PC-9 (cell line): Measurements from ENCODE around the gene PLTP. TPM values are rescaled to one million over a fixed set of nuclear protein-coding genes. Genes with fewer than 3 reads are reported as not detected.

Experiments used
- BruUV-seq: library from RNA; stranded (reverse); fragments of 400-500 nt; replicated peaks from 2 replicates; lab custom pipeline; 2021; lab: Mats Ljungman, UMichigan
- CTCF ChIA-PET: fragments of 300-600 bp; sonication (Branson Sonifier 250); formaldehyde crosslinking; loops from one replicate; lab custom pipeline; 2022; ENCODE audit warnings: antibody characterized with exemption; lab: Charles Lee
- POLR2A ChIA-PET: fragments of 300-600 bp; sonication (Branson Sonifier 250); formaldehyde crosslinking; loops from one replicate; lab custom pipeline; 2022; ENCODE audit warnings: antibody characterized with exemption; ENCODE audit not compliant: unreplicated experiment; lab: Charles Lee
- DNase-seq, 2 experiments: peaks; one replicate each; pipeline versions ENCODE4 v3.0.0 to v3.0.0-alpha.2; 2015 to 2022; ENCODE audit warnings: mixed read lengths in 1 of 2
- H2AFZ ChIP-seq: fragments of 200-600 bp; sonication (generic); 2 replicates; pipeline ENCODE4 v1.8.1; 2017; ENCODE audit warnings: antibody characterized with exemption
- H3F3A ChIP-seq: fragments of 200-600 bp; sonication (generic); 2 replicates; pipeline ENCODE4 v1.8.1; 2017; ENCODE audit warnings: antibody characterized with exemption, mild to moderate bottlenecking, low read depth; ENCODE audit not compliant: insufficient read depth
- H3K27ac ChIP-seq: fragments of 200-600 bp; sonication (generic); 2 replicates; pipeline ENCODE4 v1.6.1; 2016; ENCODE audit warnings: mixed run types
- H3K27me3 ChIP-seq: fragments of 200-600 bp; sonication (generic); 2 replicates; pipeline ENCODE4 v1.6.1; 2016; ENCODE audit warnings: low read depth, mixed run types; ENCODE audit not compliant: insufficient read depth
- H3K36me3 ChIP-seq: fragments of 200-600 bp; sonication (generic); 2 replicates; pipeline ENCODE4 v1.6.1; 2016; ENCODE audit warnings: low read depth, mixed run types
- H3K4me1 ChIP-seq: fragments of 200-600 bp; sonication (generic); replicated peaks from 2 replicates; pipeline ENCODE4 v1.6.1; 2016; ENCODE audit warnings: mixed run types; ENCODE audit not compliant: insufficient read depth
- H3K4me2 ChIP-seq: fragments of 200-600 bp; sonication (generic); 2 replicates; pipeline ENCODE4 v1.6.1; 2017; ENCODE audit warnings: mixed run types
- H3K4me3 ChIP-seq: fragments of 200-600 bp; sonication (generic); 2 replicates; pipeline ENCODE4 v1.6.1; 2016; ENCODE audit warnings: mixed run types
- H3K79me2 ChIP-seq: fragments of 200-600 bp; sonication (generic); 2 replicates; pipeline ENCODE4 v1.6.1; 2017; ENCODE audit warnings: low read depth, mixed run types
- H3K9me2 ChIP-seq: fragments of 200-600 bp; sonication (generic); 2 replicates; pipeline ENCODE4 v1.8.1; 2017; ENCODE audit warnings: mild to moderate bottlenecking; ENCODE audit not compliant: insufficient read depth
- H3K9me3 ChIP-seq: fragments of 200-600 bp; sonication (generic); 2 replicates; pipeline ENCODE4 v1.8.1; 2016; ENCODE audit warnings: low read depth; ENCODE audit not compliant: insufficient read depth
- H4K20me1 ChIP-seq: fragments of 200-600 bp; sonication (generic); 2 replicates; pipeline ENCODE4 v1.8.1; 2017; ENCODE audit not compliant: insufficient read depth
- CTCF ChIP-seq: fragments of 200-600 bp; sonication (generic); conservative IDR thresholded peaks from 2 replicates; pipeline ENCODE4 v1.6.1; 2017; ENCODE audit warnings: mixed run types, antibody characterized with exemption, mild to moderate bottlenecking, moderate library complexity
- EZH2 ChIP-seq: fragments of 200-600 bp; sonication (generic); IDR thresholded peaks from 2 replicates; pipeline ENCODE4 v1.8.0; 2017; ENCODE audit warnings: antibody characterized with exemption, low read depth
- intact Hi-C: fragments of 100-400 bp; cut with micrococcal nuclease; formaldehyde crosslinking; loops from one replicate; pipeline ENCODE4 v1.10.0; 2022; ENCODE audit not compliant: unreplicated experiment
- total RNA-seq: library from RNA; stranded (reverse); gene quantifications from 2 replicates; pipeline ENCODE4 v1.2.3, GENCODE V29; 2021

Gene PLTP
- total RNA-seq, 1 experiment from 2014 or later = 127 TPM

GRCh38 chr20:45948261-45948733, 36.3 kb upstream of the PLTP start:
- Histone ChIP-seq H3K27ac (no peak overlapping the region), H3K4me1 (peaks cover 36% of the 10 kb centered on the region), H3K9me2 (no peaks in the 10 kb centered on the region), H3K9me3 (no peaks in the 10 kb centered on the region), H4K20me1 (no peaks in the 10 kb centered on the region), H3K36me3 (0 out of 2 replicates have a peak, but pooled peaks cover 14% of the 10 kb centered on the region), H3K79me2 (no peaks in the 10 kb centered on the region), H3F3A (peaks cover 41% of the 10 kb centered on the region), H3K4me3 (no peak overlapping the region), H2AFZ (no peak overlapping the region), H3K27me3 (no peaks in the 10 kb centered on the region), H3K4me2 (no peak overlapping the region)
- no TSS peak for BruUV-seq
- no peak for TF ChIP-seq EZH2
- no peak for TF ChIP-seq CTCF
- ChIA-PET CTCF (no interaction called here), POLR2A (no interaction called here)
- DNase-seq = peak in 1 of 2 experiments; percentile 20
- intact Hi-C loops = no loop called here

- H4K20me1 ChIP-seq = no peaks in the 10 kb centered on the region
- no peaks in the 10 kb centered on the region for H3K9me2 ChIP-seq
- 0 out of 2 replicates have a peak overlapping the region, but pooled peaks have one; percentile 18 for H3K27ac ChIP-seq
- intact Hi-C loops = no loop called here
- no peak overlapping the region for H3K4me3 ChIP-seq
- POLR2A ChIA-PET = no interaction called here
- no peaks in the 10 kb centered on the region for H3K27me3 ChIP-seq
- no peaks in the 10 kb centered on the region for H3K9me3 ChIP-seq
- H3F3A ChIP-seq = peaks cover 45% of the 10 kb centered on the region
- no peak overlapping the region for H3K4me2 ChIP-seq
- CTCF ChIA-PET = interaction anchor here (0.5 to 0.6 kb wide), 2 partner anchors 46 to 453 kb away, joined by 3 read pairs; no protein-coding TSS in a partner anchor
- no TSS peak for BruUV-seq
- no peak overlapping the region for H2AFZ ChIP-seq
- TF ChIP-seq EZH2 (no peak), CTCF (no peak)
- DNase-seq = no peak
- H3K36me3 ChIP-seq = 0 out of 2 replicates have a peak, but pooled peaks cover 14% of the 10 kb centered on the region
- H3K79me2 ChIP-seq = no peaks in the 10 kb centered on the region
- H3K4me1 ChIP-seq = peaks cover 37% of the 10 kb centered on the region
These were observed 35.3 kb upstream of the PLTP start for GRCh38 chr20:45947110-45947866.

- ChIA-PET POLR2A (interaction anchor here (0.6 to 0.8 kb wide), 2 partner anchors 12 to 1037 kb away, joined by 6 to 17 read pairs; no protein-coding TSS in a partner anchor), CTCF (interaction anchor here (0.6 kb wide), 1 partner anchor 453 kb away, joined by 3 read pairs; no protein-coding TSS in a partner anchor)
- Histone ChIP-seq H4K20me1 (no peaks in the 10 kb centered on the region), H3K4me2 (no peak overlapping the region), H3K27ac (peak overlapping the region; percentile 18; the same call in 1 of the 2 replicates), H2AFZ (no peak overlapping the region), H3K4me1 (peaks cover 37% of the 10 kb centered on the region), H3K9me2 (no peaks in the 10 kb centered on the region), H3K4me3 (no peak overlapping the region), H3K27me3 (no peaks in the 10 kb centered on the region), H3F3A (peaks cover 45% of the 10 kb centered on the region), H3K9me3 (no peaks in the 10 kb centered on the region), H3K36me3 (0 out of 2 replicates have a peak, but pooled peaks cover 7% of the 10 kb centered on the region), H3K79me2 (no peaks in the 10 kb centered on the region)
- no TSS peak for BruUV-seq
- DNase-seq = peak; percentile 65 to 81
- no peak for TF ChIP-seq CTCF
- no peak for TF ChIP-seq EZH2
- intact Hi-C loops = no loop called here
These were observed 34.4 kb upstream of the PLTP start for GRCh38 chr20:45946149-45946970.
